B cell (primary cell): Measurements from ENCODE around the gene XYLB. TPM values are rescaled to one million over a fixed set of nuclear protein-coding genes. Genes with fewer than 3 reads are reported as not detected.

Experiments
- ATAC-seq: fragments of 200-7000 bp; cut with Tn5 transposase; one replicate; pipeline ENCODE4 v1.10.0; 2021; ENCODE audit warnings: low read depth, mild to moderate bottlenecking, moderate number of reproducible peaks, moderate library complexity
- CTCF ChIA-PET: fragments of 350-600 bp; sonication (Branson Sonifier 250); formaldehyde crosslinking; loops from one replicate; lab custom pipeline; 2021; ENCODE audit warnings: antibody characterized with exemption, inconsistent platforms; lab: Charles Lee
- POLR2A ChIA-PET: fragments of 350-600 bp; sonication (Branson Sonifier 250); formaldehyde crosslinking; loops from one replicate; lab custom pipeline; 2021; ENCODE audit warnings: antibody characterized with exemption; lab: Charles Lee
- DNase-seq: peaks from one replicate; pipeline ENCODE4 v3.0.0; 2013
- H2AFZ ChIP-seq: 2 replicates; pipeline ENCODE4 v1.6.1; 2012; ENCODE audit warnings: mild to moderate bottlenecking, low read depth, low read length; ENCODE audit not compliant: insufficient read depth, poor library complexity, severe bottlenecking
- H3K27ac ChIP-seq, 2 donors: 1 replicate in 1 of 2; 2 replicates in 1 of 2; pipeline ENCODE4 v1.5.1; 2012 to 2013; ENCODE audit warnings: low read length in 2 of 2, mild to moderate bottlenecking in 2 of 2, moderate library complexity in 1 of 2
- H3K27me3 ChIP-seq, 4 experiments: fragments of 200-600 bp in 1 of 4; sonication (generic) in 1 of 4; replicated peaks in 1 of 4; 1 replicate in 2 of 4; 2 replicates in 2 of 4; pipeline versions ENCODE4 v1.6.1 to v1.7.0; 2013 to 2016; ENCODE audit warnings: low read length in 3 of 4, mild to moderate bottlenecking in 2 of 4, mixed read lengths in 1 of 4, moderate library complexity in 1 of 4; ENCODE audit not compliant: insufficient read depth in 4 of 4, control insufficient read depth in 3 of 4; ENCODE audit errors: control extremely low read depth in 1 of 4
- H3K36me3 ChIP-seq, 2 experiments: replicated peaks in 1 of 2; 1 replicate in 1 of 2; 2 replicates in 1 of 2; pipeline versions ENCODE4 v1.6.1 to v1.7.1; 2013; ENCODE audit warnings: low read length in 1 of 2; ENCODE audit not compliant: insufficient read depth in 2 of 2, control insufficient read depth in 1 of 2; ENCODE audit errors: control extremely low read depth in 1 of 2, extremely low read depth in 1 of 2
- H3K4me1 ChIP-seq, 2 donors: fragments of 200-600 bp in 1 of 2; sonication (generic) in 1 of 2; 1 replicate in 1 of 2; 2 replicates in 1 of 2; pipeline versions ENCODE4 v1.5.1 to v1.6.1; 2013 to 2017; ENCODE audit warnings: low read length in 2 of 2; ENCODE audit not compliant: control insufficient read depth in 2 of 2, insufficient read depth in 2 of 2
- H3K4me2 ChIP-seq: replicated peaks from 2 replicates; pipeline ENCODE3; 2012; ENCODE audit warnings: mild to moderate bottlenecking, low read depth, low read length; ENCODE audit not compliant: poor library complexity, severe bottlenecking
- H3K4me3 ChIP-seq, 5 experiments: fragments of 200-600 bp in 1 of 5; sonication (generic) in 1 of 5; 1 replicate in 3 of 5; 2 replicates in 2 of 5; pipeline versions ENCODE4 v1.5.1 to v1.7.0; 2011 to 2016; ENCODE audit warnings: low read length in 4 of 5, mild to moderate bottlenecking in 4 of 5, low read depth in 2 of 5, control low read depth in 1 of 5, moderate library complexity in 1 of 5; ENCODE audit not compliant: insufficient read depth in 1 of 5; ENCODE audit errors: control extremely low read depth in 1 of 5, extremely low read depth in 1 of 5
- H3K79me2 ChIP-seq: fragments of 200-600 bp; sonication (generic); one replicate; pipeline ENCODE4 v1.6.0; 2016; ENCODE audit warnings: low read length; ENCODE audit not compliant: control insufficient read depth, insufficient read depth
- H3K9ac ChIP-seq: fragments of 200-600 bp; sonication (generic); 2 replicates; pipeline ENCODE4 v1.6.1; 2017; ENCODE audit warnings: mild to moderate bottlenecking, low read length, moderate library complexity
- H3K9me3 ChIP-seq, 3 donors: one replicate each; pipeline versions ENCODE4 v1.6.1 to v1.7.1; 2013; ENCODE audit warnings: low read length in 2 of 3; ENCODE audit not compliant: control insufficient read depth in 2 of 3, insufficient read depth in 1 of 3; ENCODE audit errors: control extremely low read depth in 1 of 3
- H4K20me1 ChIP-seq: 2 replicates; pipeline ENCODE4 v1.6.0; 2012; ENCODE audit warnings: mild to moderate bottlenecking, low read length; ENCODE audit not compliant: insufficient read depth, control insufficient read depth, poor library complexity, severe bottlenecking
- H3K27ac Mint-ChIP-seq: one replicate; pipeline ENCODE4 v1.8.0; 2021; ENCODE audit warnings: mixed read lengths
- H3K27me3 Mint-ChIP-seq: one replicate; pipeline ENCODE4 v1.8.0; 2021; ENCODE audit warnings: mixed read lengths
- H3K4me1 Mint-ChIP-seq: one replicate; pipeline ENCODE4 v1.8.0; 2021; ENCODE audit warnings: mixed read lengths
- H3K4me3 Mint-ChIP-seq: one replicate; pipeline ENCODE4 v1.8.0; 2021; ENCODE audit warnings: mixed read lengths
- H3K9me3 Mint-ChIP-seq: one replicate; pipeline ENCODE4 v1.8.0; 2022; ENCODE audit warnings: mixed read lengths; ENCODE audit not compliant: insufficient read depth
- EZH2 ChIP-seq: IDR thresholded peaks from 2 replicates; pipeline ENCODE4 v1.6.1; 2012; ENCODE audit warnings: borderline replicate concordance, low read depth, mild to moderate bottlenecking, moderate library complexity, low read length; ENCODE audit not compliant: insufficient read depth, poor library complexity, severe bottlenecking
- WGBS: methylation state at CpG from one replicate; pipeline ENCODE4 v1.1.5; 2013; ENCODE audit warnings: missing lambda C conversion rate; ENCODE audit not compliant: insufficient coverage; 5-methylcytosine and 5-hydroxymethylcytosine counted together
- intact Hi-C: fragments of 100-400 bp; cut with micrococcal nuclease; formaldehyde crosslinking; loops from one replicate; pipeline ENCODE4 v1.10.0; 2022
- polyA plus RNA-seq: library from polyadenylated mRNA; depleted of rRNA; stranded (reverse); fragments of >200 nt; gene quantifications from 2 replicates; pipeline ENCODE4 v1.2.3, GENCODE V29; 2012
- total RNA-seq, 2 donors: library from RNA; stranded (reverse); fragments of 120-200 nt in 1 of 2; gene quantifications; 1 replicate in 1 of 2; 2 replicates in 1 of 2; pipeline versions ENCODE4 v1.2.3 to v1.2.4, GENCODE V29; 2013 to 2022
- TF ChIP-seq, protein P1 (sequence below): fragments of 200-600 bp; IDR thresholded peaks from one replicate; pipeline ENCODE4 v1.8.0; 2022; ENCODE audit warnings: antibody characterized with exemption, mild to moderate bottlenecking

The XYLB gene
- total and polyA plus RNA-seq, 2 donors (not counting 1 experiment from before 2014, with no cell fraction given), result 0.19 to 0.71 TPM

DNA sequence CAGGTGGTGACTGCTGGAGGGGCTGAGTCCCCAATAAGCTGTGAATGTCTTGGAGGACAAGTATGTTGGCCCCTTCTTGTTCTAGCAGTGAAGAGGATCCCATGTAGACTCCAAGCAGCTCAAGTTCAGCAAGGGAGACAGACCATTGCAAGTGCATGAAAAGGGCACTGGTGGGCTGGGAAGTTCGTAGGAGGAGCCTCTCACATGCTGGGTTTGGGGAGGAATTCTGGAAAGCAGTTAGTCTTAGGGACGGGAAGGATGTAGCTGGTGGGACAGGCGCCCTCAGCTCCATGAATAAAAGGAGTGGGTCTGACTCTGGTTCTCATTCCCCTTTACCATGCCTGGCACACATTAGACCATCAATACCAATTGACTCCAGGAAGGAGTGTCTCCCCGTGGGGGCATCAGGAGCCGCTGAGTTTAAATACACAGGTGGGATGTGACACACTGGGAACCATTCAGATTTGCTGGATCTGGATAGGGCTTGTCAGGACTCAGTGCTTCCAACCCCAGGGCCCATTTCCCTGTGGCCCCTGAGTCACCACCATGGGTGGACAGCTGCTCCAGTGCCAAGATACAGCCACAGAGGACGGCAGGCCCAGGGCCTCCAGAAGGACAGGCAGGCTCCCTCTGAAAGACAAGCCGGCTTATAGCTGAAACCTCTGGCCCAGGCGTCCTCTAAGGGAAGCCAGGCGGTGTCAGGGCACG lies 552 bp upstream of the XYLB start:
- Mint-ChIP-seq H3K27ac (peak overlapping the region; percentile 41), H3K9me3 (no peaks in the 10 kb centered on the region), H3K27me3 (peaks cover 2% of the 10 kb centered on the region), H3K4me3 (peak overlapping the region; percentile 88), H3K4me1 (peaks cover 5% of the 10 kb centered on the region)
- ChIA-PET POLR2A (no interaction called here), CTCF (interaction anchor here (0.9 to 3.8 kb wide), 11 partner anchors 9 to 371 kb away, joined by 3 to 34 read pairs (median 4); no protein-coding TSS in a partner anchor)
- intact Hi-C loops, result loop anchor here (2.0 to 10.0 kb wide), 5 partner anchors 109 to 227 kb away; partner anchors contain the start of genes ACAA1, ACVR2B, MYD88 and OXSR1
- no peak for ATAC-seq
- DNase-seq, result no peak
- Histone ChIP-seq H3K9ac (peak overlapping the region; percentile 62), H2AFZ (peak overlapping the region; percentile 82), H3K4me1 (peaks cover 0 to 10% of the 10 kb centered on the region in 2 donors), H3K4me2 (peak overlapping the region; percentile 80), H4K20me1 (no peaks in the 10 kb centered on the region), H3K27ac (no peak overlapping the region), H3K79me2 (no peaks in the 10 kb centered on the region), H3K27me3 (no peaks in the 10 kb centered on the region), H3K4me3 (peak overlapping the region in 4 of 5 experiments; percentile 30 to 68 (median 60)), H3K36me3 (no peaks in the 10 kb centered on the region), H3K9me3 (peaks cover 0 to 5% (median 0%) of the 10 kb centered on the region in 3 donors)
- 36% methylated on average over 8 of the region's 10 CpGs for WGBS
- no peak for TF ChIP-seq EZH2
- TF ChIP-seq, protein P1, sequence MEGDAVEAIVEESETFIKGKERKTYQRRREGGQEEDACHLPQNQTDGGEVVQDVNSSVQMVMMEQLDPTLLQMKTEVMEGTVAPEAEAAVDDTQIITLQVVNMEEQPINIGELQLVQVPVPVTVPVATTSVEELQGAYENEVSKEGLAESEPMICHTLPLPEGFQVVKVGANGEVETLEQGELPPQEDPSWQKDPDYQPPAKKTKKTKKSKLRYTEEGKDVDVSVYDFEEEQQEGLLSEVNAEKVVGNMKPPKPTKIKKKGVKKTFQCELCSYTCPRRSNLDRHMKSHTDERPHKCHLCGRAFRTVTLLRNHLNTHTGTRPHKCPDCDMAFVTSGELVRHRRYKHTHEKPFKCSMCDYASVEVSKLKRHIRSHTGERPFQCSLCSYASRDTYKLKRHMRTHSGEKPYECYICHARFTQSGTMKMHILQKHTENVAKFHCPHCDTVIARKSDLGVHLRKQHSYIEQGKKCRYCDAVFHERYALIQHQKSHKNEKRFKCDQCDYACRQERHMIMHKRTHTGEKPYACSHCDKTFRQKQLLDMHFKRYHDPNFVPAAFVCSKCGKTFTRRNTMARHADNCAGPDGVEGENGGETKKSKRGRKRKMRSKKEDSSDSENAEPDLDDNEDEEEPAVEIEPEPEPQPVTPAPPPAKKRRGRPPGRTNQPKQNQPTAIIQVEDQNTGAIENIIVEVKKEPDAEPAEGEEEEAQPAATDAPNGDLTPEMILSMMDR, result no peak
